Caki2 (cell line): ENCODE results near the gene SERPINE3. TPM values are rescaled to one million over a fixed set of nuclear protein-coding genes. Genes with fewer than 3 reads are reported as not detected.

Experiments used
- DNase-seq: peaks from one replicate; pipeline ENCODE4 v3.0.0-alpha.2; 2015; ENCODE audit warnings: low read depth
- in situ Hi-C: cut with HindIII; loops from 2 replicates; pipeline ENCODE4 v1.10.0; 2016; ENCODE audit warnings: low sequenced_read_pairs, low pct_unique_long_range_greater_than_20kb, mixed read lengths
- total RNA-seq: library from RNA; depleted of rRNA; stranded (reverse); fragments of >200 nt; shearing (Covaris generic); gene quantifications from 2 replicates; pipeline ENCODE4 v1.2.3, GENCODE V29; 2014; ENCODE audit warnings: low replicate concordance

The SERPINE3 gene
- total RNA-seq, 1 experiment from 2014 or later, result not detected

DNA sequence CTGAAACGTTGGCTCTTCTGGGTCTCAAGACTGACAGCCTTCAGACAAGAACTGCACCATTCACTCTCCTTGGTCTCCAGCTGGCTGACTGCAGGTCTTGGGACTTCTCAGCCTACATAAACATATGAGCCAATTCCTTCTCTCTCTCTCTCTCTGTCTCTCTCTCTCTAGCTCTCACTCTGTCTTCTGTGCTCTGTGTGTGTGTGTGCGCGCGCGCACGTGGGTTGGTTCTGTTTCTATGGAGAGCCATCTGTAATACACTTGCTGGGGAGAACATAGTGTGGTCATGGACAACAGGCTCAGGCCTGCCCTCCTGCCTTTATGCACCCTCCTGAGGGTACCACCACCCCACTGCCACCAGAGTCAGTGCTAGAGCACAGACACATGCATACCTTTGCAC, 13.7 kb upstream of the SERPINE3 start:
- in situ Hi-C loops, result no loop called here
- no peak for DNase-seq

DNA sequence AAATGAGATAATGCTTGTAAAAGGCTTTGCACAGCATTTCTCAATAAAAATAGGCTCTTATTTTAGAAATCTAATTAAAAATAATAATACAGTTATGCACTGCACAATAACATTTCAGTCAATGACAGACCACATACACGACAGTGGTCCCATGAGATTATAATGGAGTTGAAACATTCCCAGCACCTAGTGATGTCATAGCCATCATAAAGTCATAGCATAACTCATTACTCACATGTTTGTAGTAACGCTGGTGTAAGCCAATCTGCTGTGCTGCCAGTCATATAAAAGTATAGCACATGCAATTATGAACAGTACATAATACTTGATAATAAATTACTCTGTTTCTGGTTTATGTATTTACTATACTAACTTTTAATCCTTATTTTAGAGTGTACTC, 12.7 kb upstream of the SERPINE3 start:
- no peak for DNase-seq
- in situ Hi-C loops, result no loop called here

DNA sequence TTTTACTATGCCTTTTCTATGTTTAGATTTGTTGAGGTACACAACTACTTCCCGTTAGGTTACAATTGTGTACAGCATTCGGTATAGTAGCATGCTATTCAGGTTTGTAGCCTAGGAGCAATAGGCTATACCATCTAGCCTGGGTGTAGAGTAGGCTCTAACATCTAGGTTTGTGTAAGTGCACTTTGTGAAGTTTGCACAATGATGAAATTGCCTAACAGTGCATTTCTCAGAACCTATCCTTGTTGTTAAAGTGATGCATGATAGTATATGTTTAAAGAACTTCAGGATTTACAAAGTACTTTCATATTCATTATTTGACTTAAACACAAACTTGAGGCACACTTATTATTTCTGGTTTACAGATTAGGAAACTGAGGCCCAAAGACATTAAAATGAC, 11.5 kb upstream of the SERPINE3 start:
- DNase-seq, result no peak
- in situ Hi-C loops, result no loop called here

DNA sequence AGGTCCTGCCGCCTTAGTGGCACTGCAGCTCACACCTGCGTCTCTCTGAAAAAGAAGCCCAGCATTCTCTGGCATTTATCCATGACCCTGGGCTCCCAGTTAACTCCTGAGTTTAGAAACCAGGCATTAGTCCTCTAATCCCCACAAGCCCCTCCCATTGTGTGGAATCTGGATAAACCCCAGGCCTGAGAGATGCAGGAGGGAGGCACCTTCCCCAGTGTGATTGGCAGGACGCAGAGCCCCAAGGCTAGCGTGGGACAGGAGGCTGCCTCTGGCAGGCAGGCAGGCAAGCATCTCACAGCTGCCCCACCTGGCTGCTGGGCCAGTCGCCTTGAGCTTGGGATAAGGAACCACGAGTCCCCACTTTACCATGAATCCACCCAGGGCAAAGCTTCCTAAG, 11.0 kb upstream of the SERPINE3 start:
- DNase-seq, result no peak
- in situ Hi-C loops, result no loop called here

DNA sequence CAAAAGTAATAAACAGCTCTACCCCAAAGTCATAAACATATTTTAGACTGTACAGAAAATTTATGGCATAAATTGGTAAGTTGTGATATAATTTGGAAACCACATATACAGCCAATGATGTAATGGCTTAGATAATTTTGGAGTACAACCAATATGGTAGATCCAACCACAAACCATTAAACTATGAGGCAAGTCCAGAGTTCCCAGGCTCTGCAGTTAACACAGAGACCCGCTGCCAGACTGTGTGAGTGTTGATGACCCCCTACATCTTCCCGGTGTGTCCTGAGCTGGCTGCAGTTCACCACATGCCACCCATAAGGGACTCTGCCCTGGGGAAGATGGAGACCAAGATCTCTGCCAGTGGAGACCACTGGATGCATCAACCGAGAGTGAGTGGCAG, 9.9 kb upstream of the SERPINE3 start:
- DNase-seq, result no peak
- in situ Hi-C loops, result no loop called here

DNA sequence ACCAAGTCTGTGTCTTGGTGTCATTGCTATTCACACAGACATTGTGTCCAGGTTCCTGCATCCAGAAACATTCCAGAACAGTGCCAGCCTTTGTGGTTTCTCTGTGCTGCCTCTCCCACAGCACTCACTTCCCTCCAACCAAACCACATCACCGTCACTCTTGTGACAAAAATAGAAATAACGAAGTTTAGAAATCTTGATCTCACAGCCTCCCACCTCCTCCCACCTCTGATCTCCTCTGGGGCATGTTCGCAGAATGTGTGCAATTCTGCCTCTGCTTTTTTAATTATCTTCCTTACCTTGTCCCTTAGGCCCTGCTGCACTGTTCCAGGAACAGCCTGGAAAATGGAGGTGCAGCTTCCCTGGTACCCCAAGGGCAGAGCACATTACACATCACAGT, 8.7 kb upstream of the SERPINE3 start:
- no peak for DNase-seq
- in situ Hi-C loops, result no loop called here

DNA sequence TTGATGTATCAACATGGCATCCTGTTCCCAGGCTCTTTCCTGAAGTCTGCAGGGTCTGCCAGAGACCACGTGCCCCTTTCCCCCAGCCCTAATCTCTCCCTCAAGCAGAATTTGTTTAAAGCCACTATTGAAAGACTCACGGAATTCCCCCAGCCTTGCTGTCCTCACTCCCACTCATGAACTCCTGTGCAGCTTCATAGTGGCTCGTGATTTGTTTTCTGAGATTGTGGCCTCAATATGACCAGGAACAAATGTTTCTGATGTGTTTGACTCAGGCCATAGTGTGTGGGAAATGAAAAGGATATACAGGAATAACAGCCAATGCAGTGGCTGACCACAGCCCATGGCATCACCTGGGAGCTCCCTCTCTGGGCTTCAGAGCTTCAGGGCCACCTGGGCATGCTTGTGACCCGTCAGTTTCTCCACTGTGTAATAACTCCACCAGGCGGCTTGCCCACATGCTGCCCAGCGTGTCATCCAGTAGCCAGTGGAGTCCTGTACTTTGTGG, 8.1 kb upstream of the SERPINE3 start:
- DNase-seq, result no peak
- in situ Hi-C loops, result no loop called here

DNA sequence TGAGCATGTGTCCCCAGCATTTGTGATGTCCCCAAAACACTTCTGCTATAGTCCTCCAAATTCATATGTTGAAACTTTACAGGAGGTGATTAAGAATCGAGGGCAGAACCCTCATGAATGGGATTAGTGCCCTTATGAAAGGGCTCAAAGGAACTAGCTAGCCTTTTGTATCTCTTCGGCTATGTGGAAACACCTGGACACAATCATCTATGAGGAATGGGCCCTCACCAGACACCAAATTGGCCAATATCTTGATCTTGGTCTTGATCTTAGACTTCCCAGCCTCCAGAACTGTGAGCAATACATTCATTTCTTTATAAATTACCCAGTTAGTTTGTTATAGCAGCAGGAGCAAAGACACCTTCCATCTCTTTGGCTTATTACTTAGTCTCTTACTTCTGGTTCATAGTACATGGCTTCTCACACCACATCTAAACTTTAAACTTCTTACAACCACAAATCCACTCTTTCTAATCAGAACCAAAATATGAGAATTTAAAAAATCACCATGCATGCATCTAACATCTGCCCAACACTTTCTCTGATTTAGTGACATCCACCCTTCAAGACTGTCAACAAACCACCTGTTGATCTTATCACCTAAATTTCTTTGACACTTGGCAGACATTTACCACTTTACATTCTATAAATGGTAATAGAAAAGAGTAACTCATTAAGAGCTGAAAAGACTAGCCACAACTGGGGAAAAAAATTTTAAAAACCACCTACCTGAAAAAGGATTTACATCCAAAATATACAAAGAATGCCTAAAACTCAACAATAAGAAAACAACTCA, 6.7 kb upstream of the SERPINE3 start:
- no peak for DNase-seq

DNA sequence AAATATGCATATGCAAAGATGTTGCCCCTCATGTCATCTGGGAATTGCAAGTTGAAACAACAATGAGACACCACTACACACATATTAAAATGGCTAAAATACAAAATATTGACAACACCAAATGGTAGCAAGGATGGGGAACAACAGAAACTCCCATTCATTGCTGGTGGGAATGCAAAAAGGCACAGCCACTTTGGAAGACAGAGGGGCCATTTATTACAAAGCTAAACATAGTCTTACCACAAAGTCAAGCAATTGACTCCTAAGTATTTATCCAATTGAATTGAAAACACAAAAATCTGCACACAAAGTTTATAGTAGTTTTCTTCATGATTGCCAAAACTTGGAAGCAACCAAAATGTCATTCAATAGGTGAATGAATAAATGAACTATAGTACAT, 6.1 kb upstream of the SERPINE3 start:
- in situ Hi-C loops, result no loop called here
- DNase-seq, result no peak

More for the DNA sequence above, 6.7 kb upstream of the SERPINE3 start:
- in situ Hi-C loops, result no loop called here

DNA sequence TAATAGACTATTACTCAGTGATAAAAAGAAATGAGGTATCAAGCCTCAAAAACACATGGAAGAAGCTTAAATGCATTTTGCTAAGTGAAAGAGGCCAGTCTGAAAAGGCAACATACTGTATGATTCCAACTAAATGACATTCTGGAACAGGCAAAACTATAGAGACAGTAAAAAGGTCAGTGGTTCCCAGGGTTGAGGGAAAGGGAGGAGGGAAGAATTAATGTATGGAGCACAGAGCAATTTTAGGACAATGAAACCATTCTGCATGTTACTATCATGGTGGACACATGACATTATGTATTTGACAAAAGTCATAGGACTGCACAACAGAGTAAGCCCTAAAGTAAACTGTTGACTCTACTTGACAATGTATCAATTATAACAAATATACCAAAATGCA, 5.7 kb upstream of the SERPINE3 start:
- in situ Hi-C loops, result no loop called here
- no peak for DNase-seq

DNA sequence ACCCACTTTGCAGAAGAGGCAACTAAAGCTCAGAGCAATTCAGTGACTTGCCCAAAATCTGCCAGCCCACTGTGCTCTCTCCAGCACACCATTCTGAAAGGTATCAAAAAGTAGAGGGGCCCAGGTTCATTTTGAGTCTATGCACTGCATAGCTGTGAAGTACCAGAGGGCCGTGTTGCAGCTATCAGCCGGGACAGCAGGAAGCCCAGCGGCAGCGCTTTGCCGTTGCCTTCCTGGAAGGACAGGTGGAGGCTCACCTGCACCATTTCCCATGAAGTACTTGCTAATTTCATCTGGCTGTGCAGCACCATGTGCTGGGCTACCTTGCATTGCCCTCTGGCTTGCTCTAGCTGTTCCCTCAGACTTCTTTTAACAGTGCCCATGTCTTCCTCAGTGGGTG, 2.7 kb upstream of the SERPINE3 start:
- in situ Hi-C loops, result no loop called here
- no peak for DNase-seq

DNA sequence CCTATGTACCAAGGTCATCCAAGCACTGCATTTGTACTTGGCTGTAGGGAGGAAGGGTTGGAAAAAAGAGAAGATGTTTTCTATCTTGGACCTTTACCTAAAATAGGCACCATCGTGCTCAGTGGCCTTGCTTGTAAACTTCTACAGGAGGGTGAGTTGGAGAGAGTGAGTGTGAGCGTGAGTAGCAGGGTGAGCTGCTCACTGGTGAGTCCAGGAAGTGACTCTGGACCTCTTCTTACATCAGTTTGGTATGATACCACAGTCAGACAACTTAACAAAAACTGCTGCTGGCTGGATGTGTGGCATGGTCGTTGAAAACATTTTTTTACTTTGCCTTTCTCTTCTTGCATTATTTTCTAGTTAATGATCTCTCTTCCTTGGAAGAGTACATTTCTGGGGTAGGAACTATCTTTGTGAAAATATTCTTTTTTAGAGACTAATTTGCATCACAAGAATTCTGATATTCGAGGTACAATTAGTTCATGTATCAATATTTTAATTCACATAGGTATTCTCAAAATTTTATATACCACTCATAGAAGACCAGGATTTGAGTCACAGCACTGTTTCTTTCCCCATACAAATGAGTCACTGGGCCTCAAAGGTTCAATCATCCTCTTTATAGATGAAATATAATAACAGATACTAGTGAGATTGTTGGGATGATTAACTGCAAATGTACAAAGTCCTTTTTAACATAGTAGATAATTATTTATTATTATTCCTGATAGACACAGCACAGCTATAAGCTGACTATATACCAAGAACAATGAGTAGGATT, 651 bp downstream of the SERPINE3 start:
- DNase-seq, result no peak
- in situ Hi-C loops, result no loop called here

DNA sequence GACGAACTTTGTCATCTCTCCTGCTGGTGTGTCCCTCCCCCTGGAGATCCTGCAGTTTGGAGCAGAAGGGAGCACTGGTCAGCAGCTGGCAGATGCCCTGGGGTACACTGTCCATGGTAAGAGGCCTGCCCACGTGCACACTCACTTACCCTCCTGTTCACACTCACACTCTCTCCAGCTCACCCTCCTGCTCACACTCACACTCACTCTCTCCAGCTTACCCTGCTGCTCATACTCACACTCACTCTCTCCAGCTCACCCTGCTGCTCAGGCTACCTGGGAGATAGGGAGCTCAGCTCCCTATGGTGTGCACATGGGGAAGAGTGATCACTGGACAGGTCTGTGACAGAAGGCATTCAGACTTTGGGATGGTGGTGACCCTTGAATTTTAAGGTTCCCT, 1.7 kb downstream of the SERPINE3 start:
- no peak for DNase-seq
- in situ Hi-C loops, result no loop called here

DNA sequence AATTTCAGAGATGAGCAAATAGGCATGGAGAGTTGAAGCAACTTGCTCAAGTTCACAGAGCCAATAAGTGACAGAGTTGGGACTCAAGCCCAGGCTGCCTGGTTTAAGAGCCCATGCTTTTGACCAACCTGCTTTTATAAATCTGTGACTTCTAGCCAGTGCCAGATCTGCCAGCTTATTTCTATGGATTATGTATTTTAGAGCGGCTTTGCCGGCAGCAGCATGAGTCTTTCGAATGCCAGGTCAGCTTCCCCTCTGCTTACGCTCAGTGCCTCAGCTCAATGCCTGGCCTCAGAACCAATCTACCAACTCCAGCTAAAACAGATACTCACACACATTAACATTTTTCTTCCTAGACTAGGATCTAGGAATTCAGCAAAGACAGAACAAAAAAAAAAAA, 2.3 kb downstream of the SERPINE3 start:
- in situ Hi-C loops, result no loop called here
- no peak for DNase-seq

DNA sequence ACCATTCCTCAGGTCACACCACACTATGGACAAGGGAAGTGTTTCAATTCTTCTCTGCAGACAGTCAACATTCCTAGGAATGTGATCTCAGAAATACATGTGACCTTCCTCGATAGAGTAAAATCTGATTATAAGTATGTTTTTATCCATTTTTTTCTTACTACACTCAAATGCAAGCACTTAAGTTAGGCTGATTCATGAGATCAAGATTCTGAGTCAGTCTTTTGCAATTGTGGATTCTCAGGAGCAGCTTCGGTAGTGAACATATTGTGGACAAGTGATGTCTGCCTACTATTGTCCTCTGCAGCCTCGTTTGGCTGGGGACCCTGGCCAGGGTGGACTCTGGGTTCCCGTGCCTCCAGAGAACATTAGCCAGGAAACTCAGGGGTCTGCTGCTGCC, 3.2 kb downstream of the SERPINE3 start:
- in situ Hi-C loops, result no loop called here
- no peak for DNase-seq

DNA sequence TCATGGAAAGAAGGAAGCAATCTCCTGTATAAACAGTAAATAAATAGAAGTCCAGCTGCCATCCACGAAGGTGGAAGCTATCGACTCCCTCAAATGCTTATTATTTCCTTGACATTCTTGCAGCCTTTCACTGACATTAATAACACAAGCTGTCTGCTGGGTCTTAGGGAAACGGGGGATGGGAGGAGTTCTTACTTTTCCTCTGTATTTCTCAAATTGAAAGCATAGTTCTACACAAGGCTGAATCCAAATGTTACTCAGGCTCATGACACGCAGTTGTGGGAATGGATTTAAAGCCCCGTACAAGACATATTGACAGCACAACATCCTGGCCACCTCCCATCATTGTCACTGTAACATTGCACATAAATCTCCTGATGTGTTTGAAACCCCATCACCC, 4.0 kb downstream of the SERPINE3 start:
- no peak for DNase-seq
- in situ Hi-C loops, result no loop called here

DNA sequence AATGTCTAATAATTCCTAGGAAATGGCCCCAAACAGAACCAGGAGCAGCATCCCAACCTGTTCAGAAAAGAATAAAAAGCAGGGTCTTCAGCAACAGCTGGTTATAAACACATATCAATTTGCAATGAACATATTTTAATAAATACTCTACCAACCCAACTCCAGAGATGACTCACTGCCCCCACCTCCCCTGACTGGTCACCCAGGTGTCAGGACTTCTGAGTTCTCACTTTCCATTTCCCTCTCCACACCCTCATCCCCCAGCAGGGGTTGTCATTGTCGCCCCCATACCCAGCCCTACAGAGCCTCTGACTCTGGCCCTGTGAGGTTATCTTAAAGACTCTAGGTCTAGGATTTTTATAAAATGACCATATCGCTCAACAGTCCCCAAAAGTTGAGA, 6.9 kb downstream of the SERPINE3 start:
- no peak for DNase-seq
- in situ Hi-C loops, result no loop called here

DNA sequence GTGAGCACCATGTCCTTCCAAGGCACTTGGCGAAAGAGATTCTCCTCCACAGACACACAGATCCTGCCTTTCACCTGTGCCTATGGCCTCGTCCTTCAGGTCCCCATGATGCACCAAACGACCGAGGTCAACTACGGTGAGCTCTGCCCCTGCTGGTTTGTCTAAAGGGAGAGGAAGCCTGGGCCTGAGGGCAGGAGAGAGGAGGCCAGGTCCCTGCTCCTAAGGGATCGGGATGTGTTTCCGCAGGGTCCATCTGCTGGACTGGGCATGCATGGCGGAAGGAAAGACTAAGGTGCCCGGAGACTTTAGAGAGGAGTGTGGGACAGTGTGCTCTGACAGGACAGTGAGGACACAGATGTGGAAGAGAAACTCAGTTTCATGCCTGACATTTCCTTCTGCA, 7.6 kb downstream of the SERPINE3 start:
- no peak for DNase-seq
- in situ Hi-C loops, result no loop called here

DNA sequence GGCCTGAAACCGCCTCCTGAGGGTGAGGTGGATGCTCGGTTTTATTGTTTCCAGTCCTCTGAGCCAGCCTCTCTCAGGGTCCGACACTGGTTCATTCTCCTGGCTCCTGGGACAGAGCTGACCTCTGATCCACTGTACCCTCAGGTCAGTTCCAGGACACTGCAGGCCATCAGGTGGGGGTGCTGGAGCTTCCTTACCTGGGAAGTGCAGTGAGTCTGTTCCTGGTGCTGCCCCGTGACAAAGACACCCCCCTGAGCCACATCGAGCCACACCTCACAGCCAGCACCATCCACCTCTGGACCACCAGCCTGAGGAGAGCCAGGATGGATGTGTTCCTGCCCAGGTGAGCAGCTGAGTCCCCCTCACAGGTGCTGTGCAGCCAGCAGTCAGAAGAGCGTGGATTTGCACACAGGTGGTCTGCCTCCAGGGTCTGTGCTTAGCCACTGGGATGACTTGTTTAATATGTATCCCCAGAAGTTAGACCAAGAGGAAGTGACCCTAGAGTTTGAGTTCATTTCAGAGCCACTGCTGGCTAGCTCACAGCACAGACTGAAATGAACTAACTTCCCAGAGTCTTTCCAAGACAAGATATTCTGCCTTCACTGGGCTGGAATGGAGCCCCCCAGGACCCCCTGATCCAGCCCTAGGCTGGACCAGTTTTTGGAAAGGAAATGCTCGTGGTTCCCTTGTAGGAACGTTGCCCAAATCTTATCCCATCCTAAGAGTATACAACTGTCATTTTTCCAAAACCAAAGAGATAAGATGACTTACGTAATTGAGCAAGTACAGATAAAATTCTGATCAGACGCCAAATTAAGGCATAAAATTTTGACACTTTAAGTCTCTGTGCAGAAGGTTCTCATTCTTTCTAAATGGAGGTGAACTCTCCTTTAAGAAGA, 8.8 kb downstream of the SERPINE3 start:
- in situ Hi-C loops, result no loop called here
- no peak for DNase-seq
